Measurements from ENCODE around the gene ATP6V1G3.

ATP6V1G3 gene

DNA sequence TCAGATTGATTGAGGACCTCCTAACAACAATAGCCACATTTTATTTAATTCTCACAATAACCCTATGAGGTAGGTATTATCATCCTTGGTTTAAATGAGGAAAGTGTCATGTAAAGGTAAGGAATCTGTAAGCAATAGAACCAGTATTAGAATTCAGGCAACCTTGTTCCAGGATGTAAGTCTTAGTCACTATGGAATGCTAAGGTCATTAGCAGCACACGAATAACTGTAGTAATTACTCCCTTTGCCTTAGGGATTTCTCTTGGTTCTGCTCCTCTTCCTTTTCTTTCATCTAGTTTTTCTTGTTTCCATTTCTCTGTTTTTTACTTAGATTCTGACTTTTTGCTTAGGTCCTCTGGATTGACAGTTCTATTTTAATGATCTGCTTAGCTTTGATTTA, 23.1 kb upstream of the ATP6V1G3 start:
- TF ChIP-seq, protein P1, sequence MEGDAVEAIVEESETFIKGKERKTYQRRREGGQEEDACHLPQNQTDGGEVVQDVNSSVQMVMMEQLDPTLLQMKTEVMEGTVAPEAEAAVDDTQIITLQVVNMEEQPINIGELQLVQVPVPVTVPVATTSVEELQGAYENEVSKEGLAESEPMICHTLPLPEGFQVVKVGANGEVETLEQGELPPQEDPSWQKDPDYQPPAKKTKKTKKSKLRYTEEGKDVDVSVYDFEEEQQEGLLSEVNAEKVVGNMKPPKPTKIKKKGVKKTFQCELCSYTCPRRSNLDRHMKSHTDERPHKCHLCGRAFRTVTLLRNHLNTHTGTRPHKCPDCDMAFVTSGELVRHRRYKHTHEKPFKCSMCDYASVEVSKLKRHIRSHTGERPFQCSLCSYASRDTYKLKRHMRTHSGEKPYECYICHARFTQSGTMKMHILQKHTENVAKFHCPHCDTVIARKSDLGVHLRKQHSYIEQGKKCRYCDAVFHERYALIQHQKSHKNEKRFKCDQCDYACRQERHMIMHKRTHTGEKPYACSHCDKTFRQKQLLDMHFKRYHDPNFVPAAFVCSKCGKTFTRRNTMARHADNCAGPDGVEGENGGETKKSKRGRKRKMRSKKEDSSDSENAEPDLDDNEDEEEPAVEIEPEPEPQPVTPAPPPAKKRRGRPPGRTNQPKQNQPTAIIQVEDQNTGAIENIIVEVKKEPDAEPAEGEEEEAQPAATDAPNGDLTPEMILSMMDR (IDR thresholded peaks at IDR 0.05), result no peak
- no peak overlapping the region for H3K27ac ChIP-seq

GRCh38 chr1:198560161-198560560, 19.7 kb upstream of the ATP6V1G3 start:
- TF ChIP-seq, protein P1 (IDR thresholded peaks at IDR 0.05), result no peak
- Histone ChIP-seq H3K4me1 (no peaks in the 10 kb centered on the region), H2AFZ (no peak overlapping the region), H3K27me3 (ENCODE audit: control insufficient read depth, insufficient read depth, low read length) (no peaks in the 10 kb centered on the region), H3K79me2 (no peaks in the 10 kb centered on the region), H3K36me3 (ENCODE audit: control insufficient read depth, insufficient read depth, low read length) (no peaks in the 10 kb centered on the region), H3K27ac (no peak overlapping the region), H3K4me2 (ENCODE audit: low read length) (no peak overlapping the region), H3K9me3 (ENCODE audit: control insufficient read depth, low read length) (no peaks in the 10 kb centered on the region), H3K9ac (no peak overlapping the region), H3K4me3 (ENCODE audit: low read depth, low read length) (no peak overlapping the region)

More for the DNA sequence above, 23.1 kb upstream of the ATP6V1G3 start:
- H3K4me2 ChIP-seq (ENCODE audit: low read length), result no peak overlapping the region
- H3K4me3 ChIP-seq (ENCODE audit: low read depth, low read length), result no peak overlapping the region
- H2AFZ ChIP-seq, result no peak overlapping the region
- no peaks in the 10 kb centered on the region for H3K27me3 ChIP-seq (ENCODE audit: control insufficient read depth, insufficient read depth, low read length)
- no peaks in the 10 kb centered on the region for H3K79me2 ChIP-seq
- H3K36me3 ChIP-seq (ENCODE audit: control insufficient read depth, insufficient read depth, low read length), result no peaks in the 10 kb centered on the region
- no peak overlapping the region for H3K9ac ChIP-seq
- H3K9me3 ChIP-seq (ENCODE audit: control insufficient read depth, low read length), result no peaks in the 10 kb centered on the region
- H3K4me1 ChIP-seq, result no peaks in the 10 kb centered on the region

GRCh38 chr1:198559362-198559761, 18.9 kb upstream of the ATP6V1G3 start:
- H3K4me1 ChIP-seq, result no peaks in the 10 kb centered on the region
- H3K79me2 ChIP-seq, result no peaks in the 10 kb centered on the region
- TF ChIP-seq, protein P1 (IDR thresholded peaks at IDR 0.05), result no peak
- no peak overlapping the region for H3K4me3 ChIP-seq (ENCODE audit: low read depth, low read length)
- H3K9ac ChIP-seq, result no peak overlapping the region
- no peaks in the 10 kb centered on the region for H3K36me3 ChIP-seq (ENCODE audit: control insufficient read depth, insufficient read depth, low read length)
- no peak overlapping the region for H3K4me2 ChIP-seq (ENCODE audit: low read length)
- H3K27ac ChIP-seq, result no peak overlapping the region
- H3K27me3 ChIP-seq (ENCODE audit: control insufficient read depth, insufficient read depth, low read length), result no peaks in the 10 kb centered on the region
- H2AFZ ChIP-seq, result no peak overlapping the region
- no peaks in the 10 kb centered on the region for H3K9me3 ChIP-seq (ENCODE audit: control insufficient read depth, low read length)

DNA sequence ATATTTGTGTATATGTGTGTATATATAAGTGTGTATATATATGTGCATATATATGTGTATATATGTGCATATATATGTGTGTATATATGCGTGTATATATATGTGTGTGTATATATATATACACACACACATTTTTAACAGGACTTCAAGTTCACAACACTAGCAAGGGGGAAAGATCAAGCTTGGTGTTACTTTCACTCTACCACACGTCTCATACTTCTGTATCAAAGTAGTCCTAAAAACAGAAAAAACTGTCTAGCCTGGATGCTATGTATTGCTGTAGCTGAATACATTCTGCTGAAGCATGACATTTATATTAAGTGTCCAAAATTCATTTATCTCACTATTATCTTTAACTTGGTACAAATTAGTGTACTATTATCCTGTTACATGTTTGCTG, 17.9 kb upstream of the ATP6V1G3 start:
- Histone ChIP-seq H3K9ac (no peak overlapping the region), H3K36me3 (ENCODE audit: control insufficient read depth, insufficient read depth, low read length) (no peaks in the 10 kb centered on the region), H3K9me3 (ENCODE audit: control insufficient read depth, low read length) (no peaks in the 10 kb centered on the region), H2AFZ (no peak overlapping the region), H3K4me3 (ENCODE audit: low read depth, low read length) (no peak overlapping the region), H3K27ac (no peak overlapping the region), H3K4me1 (no peaks in the 10 kb centered on the region), H3K4me2 (ENCODE audit: low read length) (no peak overlapping the region), H3K27me3 (ENCODE audit: control insufficient read depth, insufficient read depth, low read length) (no peaks in the 10 kb centered on the region), H3K79me2 (no peaks in the 10 kb centered on the region)
- TF ChIP-seq, protein P1 (IDR thresholded peaks at IDR 0.05), result no peak

DNA sequence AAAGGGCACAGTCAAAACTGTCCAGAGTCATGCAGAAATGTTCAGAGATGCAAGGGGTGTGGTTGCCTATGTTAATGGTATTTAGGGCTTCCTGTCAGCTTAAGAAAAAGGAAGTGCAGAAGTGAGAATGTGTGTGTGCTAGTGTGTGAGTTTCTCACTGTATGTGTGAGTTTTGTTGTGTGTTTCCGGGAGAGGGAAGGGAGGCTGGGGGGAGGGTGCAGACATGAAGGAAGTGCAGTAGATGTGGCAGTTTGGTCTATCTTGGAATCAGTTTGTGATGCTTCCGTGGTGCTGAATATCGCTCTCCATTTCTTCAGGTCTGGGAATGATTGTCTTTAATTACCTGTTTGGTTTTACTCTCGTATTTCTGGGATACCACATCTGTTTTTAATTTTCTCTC, 16.5 kb upstream of the ATP6V1G3 start:
- no peaks in the 10 kb centered on the region for H3K79me2 ChIP-seq
- H3K4me3 ChIP-seq (ENCODE audit: low read depth, low read length), result no peak overlapping the region
- TF ChIP-seq, protein P1 (IDR thresholded peaks at IDR 0.05), result no peak
- no peaks in the 10 kb centered on the region for H3K9me3 ChIP-seq (ENCODE audit: control insufficient read depth, low read length)
- H3K4me1 ChIP-seq, result no peaks in the 10 kb centered on the region
- H3K27ac ChIP-seq, result no peak overlapping the region
- no peak overlapping the region for H3K4me2 ChIP-seq (ENCODE audit: low read length)
- H2AFZ ChIP-seq, result no peak overlapping the region
- H3K9ac ChIP-seq, result no peak overlapping the region
- no peaks in the 10 kb centered on the region for H3K27me3 ChIP-seq (ENCODE audit: control insufficient read depth, insufficient read depth, low read length)
- no peaks in the 10 kb centered on the region for H3K36me3 ChIP-seq (ENCODE audit: control insufficient read depth, insufficient read depth, low read length)

All from parathyroid adenoma (tissue), 2 donors.